GM12864 (cell line): Measurements from ENCODE around the gene SPAG17.

Source experiments
- DNase-seq: peaks from one replicate; pipeline ENCODE4 v3.0.0-alpha.2; 2011; ENCODE audit warnings: low read depth
- H3K4me3 ChIP-seq: 2 replicates; pipeline ENCODE4 v1.5.1; 2011; ENCODE audit warnings: mild to moderate bottlenecking, low read depth, low read length, control low read depth
- CTCF ChIP-seq: IDR thresholded peaks from 2 replicates; pipeline ENCODE4 v1.5.1; 2011; ENCODE audit warnings: low read depth, mild to moderate bottlenecking, moderate library complexity, low read length, control low read depth, inconsistent platforms; ENCODE audit errors: missing control alignments

SPAG17 gene

GRCh38 chr1:118039170-118039569 lies 145.9 kb downstream of the SPAG17 start:
- DNase-seq: no peak
- H3K4me3 ChIP-seq: no peak overlapping the region
- no peak for TF ChIP-seq CTCF

- no peak overlapping the region for H3K4me3 ChIP-seq
- no peak for TF ChIP-seq CTCF
- no peak for DNase-seq
Observed at GRCh38 chr1:118032883-118033282, 152.1 kb downstream of the SPAG17 start.

- DNase-seq: no peak
- TF ChIP-seq CTCF: no peak
- H3K4me3 ChIP-seq: no peak overlapping the region
Observed at GRCh38 chr1:118028267-118028666, 156.8 kb downstream of the SPAG17 start.

- no peak for DNase-seq
- TF ChIP-seq CTCF: no peak
- H3K4me3 ChIP-seq: no peak overlapping the region
Observed at GRCh38 chr1:118023199-118023598, 161.8 kb downstream of the SPAG17 start.

- no peak for TF ChIP-seq CTCF
- no peak for DNase-seq
- H3K4me3 ChIP-seq: no peak overlapping the region
Observed at GRCh38 chr1:118021668-118022067, 163.4 kb downstream of the SPAG17 start.

- H3K4me3 ChIP-seq: no peak overlapping the region
- no peak for DNase-seq
- no peak for TF ChIP-seq CTCF
Observed at GRCh38 chr1:118018060-118018459, 167.0 kb downstream of the SPAG17 start.

GRCh38 chr1:118013938-118014337 lies 171.1 kb downstream of the SPAG17 start:
- H3K4me3 ChIP-seq: no peak overlapping the region
- no peak for DNase-seq
- TF ChIP-seq CTCF: no peak
